Mesenchymal stem cell (in vitro differentiated cells and primary cell): ENCODE measurements around the gene SH3GL3.

ENCODE experiments used
- DNase-seq: peaks from one replicate; pipeline ENCODE4 v3.0.0-alpha.2; 2013
- H2AFZ ChIP-seq: one replicate; pipeline ENCODE4 v1.6.1; 2013; ENCODE audit warnings: low read depth, mild to moderate bottlenecking, control low read depth, inconsistent platforms, low read length, moderate library complexity
- H2AK5ac ChIP-seq: 2 replicates; pipeline ENCODE4 v1.6.1; 2013; ENCODE audit warnings: low read length, moderate library complexity, mild to moderate bottlenecking, inconsistent platforms; ENCODE audit not compliant: severe bottlenecking
- H2BK120ac ChIP-seq: one replicate; pipeline ENCODE4 v1.6.1; 2013; ENCODE audit warnings: low read depth, mild to moderate bottlenecking, inconsistent platforms, low read length, moderate library complexity
- H2BK12ac ChIP-seq, 2 experiments: one replicate each; pipeline ENCODE4 v1.6.1; 2013; ENCODE audit warnings: inconsistent platforms in 2 of 2, low read length in 2 of 2, mild to moderate bottlenecking in 2 of 2, moderate library complexity in 2 of 2, control low read depth in 1 of 2
- H2BK15ac ChIP-seq: one replicate; pipeline ENCODE4 v1.6.1; 2013; ENCODE audit warnings: mild to moderate bottlenecking, low read depth, inconsistent platforms; ENCODE audit not compliant: poor library complexity, severe bottlenecking
- H2BK5ac ChIP-seq: 2 replicates; pipeline ENCODE4 v1.6.1; 2013; ENCODE audit warnings: low read depth, mild to moderate bottlenecking, low read length, control low read depth, inconsistent platforms; ENCODE audit not compliant: poor library complexity, severe bottlenecking
- H3K14ac ChIP-seq, 2 experiments: one replicate each; pipeline ENCODE4 v1.6.1; 2013; ENCODE audit warnings: inconsistent platforms in 2 of 2, low read length in 2 of 2, control low read depth in 1 of 2, mild to moderate bottlenecking in 1 of 2, moderate library complexity in 1 of 2
- H3K18ac ChIP-seq, 2 experiments: one replicate each; pipeline ENCODE4 v1.6.1; 2013; ENCODE audit warnings: inconsistent platforms in 2 of 2, low read length in 2 of 2, control low read depth in 1 of 2, low read depth in 1 of 2, mild to moderate bottlenecking in 1 of 2
- H3K23ac ChIP-seq, 2 experiments: one replicate each; pipeline ENCODE4 v1.6.1; 2013; ENCODE audit warnings: inconsistent platforms in 2 of 2, low read length in 2 of 2, mild to moderate bottlenecking in 2 of 2, moderate library complexity in 2 of 2, control low read depth in 1 of 2
- H3K27ac ChIP-seq: 2 replicates; pipeline ENCODE4 v1.5.1; 2013; ENCODE audit warnings: mild to moderate bottlenecking, moderate library complexity, low read length, control low read depth, inconsistent platforms; ENCODE audit not compliant: poor library complexity, severe bottlenecking
- H3K27me3 ChIP-seq, 2 experiments: 2 replicates each; pipeline versions ENCODE4 v1.6.1 to v1.7.0; 2013; ENCODE audit warnings: low read length in 2 of 2, mild to moderate bottlenecking in 2 of 2, moderate library complexity in 2 of 2, control low read depth in 1 of 2, inconsistent platforms in 1 of 2; ENCODE audit not compliant: control insufficient read depth in 1 of 2, insufficient read depth in 1 of 2
- H3K36me3 ChIP-seq, 2 experiments: 2 replicates each; pipeline versions ENCODE4 v1.6.1 to v1.7.0; 2013; ENCODE audit warnings: low read length in 2 of 2, control low read depth in 1 of 2, inconsistent platforms in 1 of 2, low read depth in 1 of 2, mild to moderate bottlenecking in 1 of 2; ENCODE audit not compliant: insufficient read depth in 2 of 2, control insufficient read depth in 1 of 2
- H3K4ac ChIP-seq, 2 experiments: one replicate each; pipeline ENCODE4 v1.6.1; 2013; ENCODE audit warnings: inconsistent platforms in 2 of 2, low read length in 2 of 2, mild to moderate bottlenecking in 2 of 2, moderate library complexity in 2 of 2, control low read depth in 1 of 2, low read depth in 1 of 2
- H3K4me1 ChIP-seq: 2 replicates; pipeline ENCODE4 v1.6.1; 2013; ENCODE audit warnings: low read depth, low read length, control low read depth; ENCODE audit not compliant: control insufficient read depth, insufficient read depth
- H3K4me2 ChIP-seq: 2 replicates; pipeline ENCODE4 v1.6.1; 2013; ENCODE audit warnings: low read length, mild to moderate bottlenecking, inconsistent platforms; ENCODE audit not compliant: poor library complexity, severe bottlenecking
- H3K4me3 ChIP-seq, 2 experiments: 2 replicates each; pipeline versions ENCODE4 v1.5.1 to v1.7.0; 2013; ENCODE audit warnings: low read length in 2 of 2, mild to moderate bottlenecking in 2 of 2, control low read depth in 1 of 2, low read depth in 1 of 2; ENCODE audit not compliant: insufficient read depth in 1 of 2
- H3K79me1 ChIP-seq: replicated peaks from 2 replicates; pipeline ENCODE4 v1.6.1; 2013; ENCODE audit warnings: mild to moderate bottlenecking, control low read depth, low read length, inconsistent platforms; ENCODE audit not compliant: poor library complexity, severe bottlenecking
- H3K9ac ChIP-seq: 2 replicates; pipeline ENCODE4 v1.7.0; 2013; ENCODE audit warnings: mild to moderate bottlenecking, low read length, moderate library complexity
- H3K9me3 ChIP-seq: 2 replicates; pipeline ENCODE4 v1.7.0; 2013; ENCODE audit warnings: mild to moderate bottlenecking, low read length; ENCODE audit not compliant: control insufficient read depth
- H4K8ac ChIP-seq: one replicate; pipeline ENCODE4 v1.6.1; 2013; ENCODE audit warnings: inconsistent platforms, mild to moderate bottlenecking, low read length, moderate library complexity
- H4K91ac ChIP-seq: one replicate; pipeline ENCODE4 v1.6.1; 2013; ENCODE audit warnings: mild to moderate bottlenecking, low read length, inconsistent platforms
- WGBS: methylation state at CpG from one replicate; pipeline ENCODE4 v1.1.7; 2013; ENCODE audit warnings: mixed read lengths; 5-methylcytosine and 5-hydroxymethylcytosine counted together

The SH3GL3 gene

DNA sequence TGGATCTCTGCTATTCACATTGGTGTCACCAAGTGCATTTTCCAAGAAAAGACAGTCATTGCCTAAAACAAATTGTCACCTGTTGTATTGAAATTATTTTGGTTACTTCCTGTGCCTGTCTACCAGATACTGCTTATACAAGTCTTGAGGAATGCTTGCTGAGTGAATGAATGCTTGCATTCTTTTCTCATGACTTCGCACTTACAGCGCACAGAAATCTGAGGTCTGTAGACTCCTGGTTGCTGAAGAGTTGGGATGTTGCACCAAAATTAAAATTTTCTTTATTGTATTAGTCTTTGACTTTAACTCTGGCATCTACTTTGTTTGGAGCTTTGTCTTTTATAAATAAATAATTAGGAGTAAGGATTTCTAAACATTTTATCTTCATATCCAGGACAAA is 28.4 kb downstream of the SH3GL3 start:
- peak; percentile 4 for DNase-seq
- Histone ChIP-seq H3K4me2 (no peak overlapping the region), H3K79me1 (no peaks in the 10 kb centered on the region), H3K18ac (no peak overlapping the region), H3K4me3 (no peak overlapping the region), H2AFZ (no peak overlapping the region), H3K14ac (no peak overlapping the region), H2BK15ac (no peak overlapping the region), H4K91ac (no peak overlapping the region), H2BK12ac (no peak overlapping the region), H3K27me3 (peaks cover 0 to 8% of the 10 kb centered on the region in 2 experiments), H3K4ac (no peak overlapping the region), H3K23ac (no peak overlapping the region), H4K8ac (no peak overlapping the region), H2AK5ac (no peak overlapping the region), H3K4me1 (peaks cover 2% of the 10 kb centered on the region), H2BK5ac (no peak overlapping the region), H3K36me3 (no peaks in the 10 kb centered on the region), H3K9ac (no peak overlapping the region), H2BK120ac (no peak overlapping the region), H3K27ac (no peak overlapping the region), H3K9me3 (no peaks in the 10 kb centered on the region)
- WGBS = 47% methylated on average over 2 of the region's 2 CpGs

- no peak overlapping the region for H3K4me2 ChIP-seq
Measured at GRCh38 chr15:83476066-83476465, 28.9 kb downstream of the SH3GL3 start.

GRCh38 chr15:83476708-83477107 is 29.6 kb downstream of the SH3GL3 start:
- no peak for DNase-seq
- no peak overlapping the region for H2AFZ ChIP-seq
- no peak overlapping the region for H4K91ac ChIP-seq
- no peak overlapping the region for H2BK120ac ChIP-seq
- no peak overlapping the region for H3K27ac ChIP-seq
- H2BK15ac ChIP-seq = no peak overlapping the region
- H2AK5ac ChIP-seq = no peak overlapping the region
- H3K27me3 ChIP-seq = peaks cover 0 to 8% of the 10 kb centered on the region in 2 experiments
- H3K4me1 ChIP-seq = peaks cover 2% of the 10 kb centered on the region
- H3K23ac ChIP-seq = no peak overlapping the region
- no peak overlapping the region for H2BK12ac ChIP-seq
- no peak overlapping the region for H3K9ac ChIP-seq
- no peak overlapping the region for H3K18ac ChIP-seq
- no peaks in the 10 kb centered on the region for H3K36me3 ChIP-seq
- no peaks in the 10 kb centered on the region for H3K79me1 ChIP-seq
- no peak overlapping the region for H3K14ac ChIP-seq
- WGBS = 88% methylated on average over 2 of the region's 2 CpGs
- H3K4ac ChIP-seq = no peak overlapping the region
- peak overlapping the region; percentile 16 for H3K4me2 ChIP-seq
- no peak overlapping the region for H3K4me3 ChIP-seq
- no peak overlapping the region for H2BK5ac ChIP-seq
- H3K9me3 ChIP-seq = no peaks in the 10 kb centered on the region
- H4K8ac ChIP-seq = no peak overlapping the region

More at GRCh38 chr15:83476066-83476465, 28.9 kb downstream of the SH3GL3 start:
- no peak overlapping the region for H3K27ac ChIP-seq
- H2BK12ac ChIP-seq = no peak overlapping the region
- 100% methylated on average over 1 of the region's 2 CpGs for WGBS
- H3K79me1 ChIP-seq = no peaks in the 10 kb centered on the region
- H3K4ac ChIP-seq = no peak overlapping the region
- no peak overlapping the region for H2BK5ac ChIP-seq
- H3K23ac ChIP-seq = no peak overlapping the region
- H2AFZ ChIP-seq = no peak overlapping the region
- no peak overlapping the region for H4K8ac ChIP-seq
- peaks cover 2% of the 10 kb centered on the region for H3K4me1 ChIP-seq
- H3K9ac ChIP-seq = no peak overlapping the region
- H3K18ac ChIP-seq = no peak overlapping the region
- no peaks in the 10 kb centered on the region for H3K9me3 ChIP-seq
- no peak overlapping the region for H2BK15ac ChIP-seq
- H3K4me3 ChIP-seq = no peak overlapping the region
- H3K27me3 ChIP-seq = peaks cover 0 to 8% of the 10 kb centered on the region in 2 experiments
- no peak for DNase-seq
- H2BK120ac ChIP-seq = no peak overlapping the region
- H2AK5ac ChIP-seq = no peak overlapping the region
- no peak overlapping the region for H4K91ac ChIP-seq
- H3K14ac ChIP-seq = no peak overlapping the region
- H3K36me3 ChIP-seq = no peaks in the 10 kb centered on the region

DNA sequence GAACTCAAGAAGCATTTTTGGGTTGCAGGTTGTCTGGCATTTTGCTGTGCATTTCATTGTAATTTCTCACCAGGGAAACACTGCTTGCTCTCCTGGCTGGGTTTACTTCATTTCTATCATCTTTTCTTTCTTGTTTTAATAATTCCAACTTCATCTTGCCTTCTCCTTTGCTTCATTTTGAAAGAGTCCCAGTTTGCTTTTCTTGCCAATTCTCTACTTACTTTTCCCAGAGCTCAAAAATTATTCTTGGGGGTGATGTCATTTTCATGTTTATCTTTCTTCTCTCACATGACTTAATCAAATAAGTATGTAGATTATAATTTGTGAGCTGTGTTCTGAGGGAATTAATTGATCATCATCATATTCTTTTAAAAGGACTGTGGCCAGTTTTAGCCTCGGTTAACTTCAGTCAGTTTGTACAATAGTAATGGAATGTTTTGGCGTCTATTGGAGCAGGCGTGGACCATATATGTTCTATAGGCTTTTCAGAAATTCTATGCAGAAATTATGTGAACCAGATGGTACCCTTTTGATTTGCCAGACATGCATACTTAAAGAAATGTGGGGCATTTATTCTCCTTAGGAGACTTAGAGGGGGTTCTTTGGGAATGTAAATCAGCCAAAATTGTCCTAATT is 30.1 kb downstream of the SH3GL3 start:
- no peak overlapping the region for H3K27ac ChIP-seq
- H2BK120ac ChIP-seq = no peak overlapping the region
- H3K23ac ChIP-seq = no peak overlapping the region
- no peak overlapping the region for H3K4me3 ChIP-seq
- no peak for DNase-seq
- no peak overlapping the region for H3K9ac ChIP-seq
- H2AK5ac ChIP-seq = no peak overlapping the region
- no peaks in the 10 kb centered on the region for H3K79me1 ChIP-seq
- H3K27me3 ChIP-seq = peaks cover 0 to 8% of the 10 kb centered on the region in 2 experiments
- H2AFZ ChIP-seq = no peak overlapping the region
- H4K91ac ChIP-seq = no peak overlapping the region
- no peaks in the 10 kb centered on the region for H3K9me3 ChIP-seq
- H2BK12ac ChIP-seq = no peak overlapping the region
- H3K4me2 ChIP-seq = no peak overlapping the region
- peaks cover 2% of the 10 kb centered on the region for H3K4me1 ChIP-seq
- H3K18ac ChIP-seq = no peak overlapping the region
- H3K4ac ChIP-seq = no peak overlapping the region
- no peaks in the 10 kb centered on the region for H3K36me3 ChIP-seq
- WGBS = 90% methylated on average over 3 of the region's 3 CpGs
- no peak overlapping the region for H2BK5ac ChIP-seq
- H4K8ac ChIP-seq = no peak overlapping the region
- H2BK15ac ChIP-seq = no peak overlapping the region
- no peak overlapping the region for H3K14ac ChIP-seq
